Measurements from ENCODE around the gene LRP11.
"Not testable (repeated sequence)": the region's sequence is repeated elsewhere in the genome, so short reads cannot be mapped to it uniquely, and the experiment has no call there.

The LRP11 gene

GRCh38 chr6:149851461-149852110 is 12.6 kb downstream of the LRP11 start:
- no peak for DNase-seq (ENCODE audit: low read depth in 2 of 3, low spot score in 1 of 3)

- DNase-seq (ENCODE audit: low read depth in 2 of 3, low spot score in 1 of 3) = not testable (repeated sequence)
These were observed 15.8 kb downstream of the LRP11 start for GRCh38 chr6:149848343-149848742.

DNA sequence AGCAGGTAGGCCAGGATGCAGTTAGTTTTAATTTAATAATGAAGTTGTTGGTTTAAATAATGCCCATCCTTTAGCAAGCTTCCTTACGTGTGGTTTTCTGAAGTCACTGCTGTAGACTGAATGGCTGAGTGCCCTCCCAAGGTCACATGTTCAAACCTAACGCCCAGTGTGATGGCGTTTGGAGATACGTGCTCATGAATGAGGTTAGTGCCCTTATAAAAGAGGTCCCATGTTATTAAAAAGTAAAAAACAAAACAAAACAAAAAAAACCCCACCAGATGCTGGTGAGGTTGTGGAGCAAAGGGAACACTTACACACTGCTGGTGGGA is 16.3 kb downstream of the LRP11 start:
- no peak for DNase-seq (ENCODE audit: low read depth in 2 of 3, low spot score in 1 of 3)

DNA sequence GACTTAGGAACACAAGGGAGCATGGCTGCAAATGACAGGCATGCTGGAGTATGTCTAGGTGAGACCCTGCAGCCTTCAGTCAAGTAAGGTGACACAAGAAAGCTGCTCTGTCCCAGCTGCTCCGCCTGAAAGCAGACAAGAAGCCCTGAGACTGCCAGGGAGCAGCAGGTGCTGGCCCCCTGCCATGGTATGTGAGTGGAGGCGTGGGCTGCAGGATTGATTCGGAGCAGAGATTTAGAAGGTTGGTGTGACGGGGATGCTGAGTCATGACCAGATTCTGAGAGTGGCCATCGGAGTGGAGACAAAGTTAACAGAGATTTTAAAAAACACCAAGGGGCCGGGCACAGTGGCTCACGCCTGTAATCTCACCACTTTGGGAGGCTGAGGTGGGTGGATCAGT is 17.8 kb downstream of the LRP11 start:
- DNase-seq (ENCODE audit: low read depth in 2 of 3, low spot score in 1 of 3) = no peak

- no peak for DNase-seq (ENCODE audit: low read depth in 2 of 3, low spot score in 1 of 3)
These were observed 18.6 kb downstream of the LRP11 start for GRCh38 chr6:149845549-149845948.

GRCh38 chr6:149844480-149844879 is 19.7 kb downstream of the LRP11 start:
- DNase-seq (ENCODE audit: low read depth in 2 of 3, low spot score in 1 of 3) = no peak

GRCh38 chr6:149844036-149844435 is 20.1 kb downstream of the LRP11 start:
- not testable (repeated sequence) for DNase-seq (ENCODE audit: low read depth in 2 of 3, low spot score in 1 of 3)

- DNase-seq (ENCODE audit: low read depth in 2 of 3, low spot score in 1 of 3) = no peak
These were observed 21.0 kb downstream of the LRP11 start for GRCh38 chr6:149843051-149843633.

DNA sequence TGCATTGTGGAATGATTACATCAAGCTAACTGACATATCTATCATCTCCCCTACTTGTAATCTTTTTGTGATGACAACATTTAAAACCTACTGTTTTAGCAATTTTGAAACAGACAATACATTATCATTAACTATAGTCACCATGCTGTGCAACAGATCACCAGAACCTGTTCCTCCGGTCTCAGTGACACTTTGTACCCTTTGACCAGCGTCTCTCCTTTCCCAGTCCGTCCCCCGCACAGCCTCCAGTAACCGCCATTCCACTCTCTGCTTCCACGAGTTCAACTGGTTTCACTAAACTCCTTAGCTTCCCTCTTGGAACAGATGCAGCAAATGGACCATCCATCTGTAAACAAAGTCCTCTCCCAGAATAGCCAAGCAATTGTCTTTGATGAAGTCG is 21.8 kb downstream of the LRP11 start:
- DNase-seq (ENCODE audit: low read depth in 2 of 3, low spot score in 1 of 3) = no peak

DNA sequence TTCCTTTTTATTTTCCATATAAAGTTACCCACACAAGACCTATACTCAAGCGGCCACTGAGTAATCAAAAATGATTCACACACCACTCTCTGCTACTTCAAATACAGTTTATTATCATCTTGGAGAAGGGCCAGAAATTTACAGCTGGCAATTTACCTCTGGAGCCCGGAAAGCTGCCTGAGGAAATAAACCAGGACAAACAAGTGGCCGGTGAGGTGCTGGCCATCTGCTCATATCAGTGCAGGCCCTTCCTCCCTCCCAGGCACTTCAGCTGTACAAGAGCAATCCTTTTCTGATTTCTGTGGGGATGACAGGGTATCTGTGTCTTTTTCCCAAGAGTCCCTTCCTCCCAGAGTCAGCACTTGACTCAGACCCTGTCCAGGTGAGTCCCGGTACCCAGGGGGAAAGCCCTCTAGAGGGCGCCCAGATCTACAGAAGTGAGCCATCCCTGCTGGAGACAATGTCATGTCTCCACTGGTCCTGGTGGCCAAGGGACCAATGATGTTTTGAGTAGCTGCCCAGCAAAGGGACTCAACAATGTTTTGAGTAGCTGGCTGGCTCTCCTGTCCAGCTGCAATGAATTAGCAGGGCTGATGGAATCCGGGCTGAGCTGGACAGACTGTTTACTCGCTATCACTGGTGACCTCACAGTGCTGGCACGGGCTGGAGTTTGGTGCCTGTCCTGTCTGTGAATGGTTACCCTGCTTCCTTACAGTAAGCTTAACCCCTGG is 23.6 kb downstream of the LRP11 start:
- peak in 1 of 3 donors; percentile 30 for DNase-seq (ENCODE audit: low read depth in 2 of 3, low spot score in 1 of 3)

DNA sequence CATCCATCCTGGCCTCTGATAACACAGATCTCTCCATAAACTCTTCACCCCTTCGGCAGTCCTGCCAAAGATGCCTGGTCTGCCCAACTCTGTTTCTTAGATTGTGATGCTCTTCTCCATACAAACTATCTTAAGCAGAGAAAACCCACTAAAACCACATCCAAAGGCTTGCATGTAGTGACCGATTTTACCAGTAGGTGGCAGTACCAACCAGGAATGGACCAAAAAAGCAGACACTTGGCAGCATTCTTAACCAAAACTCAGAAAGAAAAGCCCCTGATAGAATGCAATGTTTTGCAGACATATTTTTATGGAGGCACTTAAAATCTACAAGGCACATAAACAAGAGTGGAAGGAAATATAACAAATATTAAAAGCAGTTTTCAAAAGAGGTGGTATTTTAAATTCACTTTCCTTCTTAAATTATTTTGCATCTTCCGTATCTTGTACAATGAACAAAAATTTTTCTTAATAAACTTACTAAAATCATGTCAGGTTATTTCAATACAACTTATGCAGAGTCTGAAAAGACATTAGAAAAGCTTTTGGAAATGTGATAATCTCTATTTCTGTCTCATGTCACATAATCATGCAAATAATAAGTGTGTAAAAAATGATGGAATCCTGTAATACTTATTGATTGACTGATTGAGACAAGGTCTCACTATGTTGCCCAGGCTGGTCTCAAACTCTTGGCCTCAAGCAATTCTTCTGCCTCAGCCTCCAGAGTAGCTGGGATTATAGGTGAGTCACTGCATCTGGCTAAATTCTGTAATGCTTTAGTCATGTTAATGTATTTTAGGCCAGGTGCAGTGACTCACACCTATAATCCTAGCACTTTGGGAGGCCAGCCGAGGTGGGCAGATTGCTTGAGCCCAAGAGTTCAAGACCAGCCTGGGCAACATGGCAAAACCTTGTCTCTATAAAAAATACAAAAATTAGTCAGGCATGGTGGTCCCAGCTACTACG is 29.4 kb downstream of the LRP11 start:
- DNase-seq (ENCODE audit: low read depth in 2 of 3, low spot score in 1 of 3) = peak; percentile 44 to 90 (median 58)

GRCh38 chr6:149833651-149834050 is 30.5 kb downstream of the LRP11 start:
- no peak for DNase-seq (ENCODE audit: low read depth in 2 of 3, low spot score in 1 of 3)

DNA sequence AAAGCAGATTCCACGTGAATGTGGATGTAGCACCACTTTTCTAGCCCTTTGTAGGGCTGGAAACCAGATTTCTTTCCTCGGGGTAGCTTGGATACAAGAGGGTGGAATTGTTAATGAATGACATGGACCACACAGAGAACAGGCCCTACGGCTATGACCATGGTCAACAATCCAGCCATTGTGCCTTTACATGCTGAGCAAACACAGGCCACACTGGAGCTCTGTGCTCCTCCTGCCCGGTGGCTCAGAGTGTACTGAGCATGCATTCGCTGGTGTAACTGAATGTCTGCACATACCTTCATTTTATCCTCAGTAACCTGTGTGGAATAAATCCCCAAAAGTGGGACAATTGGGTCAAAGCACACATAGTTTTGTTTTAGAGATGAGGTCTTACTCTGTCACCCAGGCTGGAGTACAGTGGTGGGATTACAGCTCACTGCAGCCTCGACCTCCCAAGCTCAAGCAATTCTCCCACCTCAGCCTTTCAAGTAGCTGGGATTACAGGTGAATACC is 32.8 kb downstream of the LRP11 start:
- no peak for DNase-seq (ENCODE audit: low read depth in 2 of 3, low spot score in 1 of 3)

GRCh38 chr6:149830731-149831307 is 33.3 kb downstream of the LRP11 start:
- no peak for DNase-seq (ENCODE audit: low read depth in 2 of 3, low spot score in 1 of 3)

DNA sequence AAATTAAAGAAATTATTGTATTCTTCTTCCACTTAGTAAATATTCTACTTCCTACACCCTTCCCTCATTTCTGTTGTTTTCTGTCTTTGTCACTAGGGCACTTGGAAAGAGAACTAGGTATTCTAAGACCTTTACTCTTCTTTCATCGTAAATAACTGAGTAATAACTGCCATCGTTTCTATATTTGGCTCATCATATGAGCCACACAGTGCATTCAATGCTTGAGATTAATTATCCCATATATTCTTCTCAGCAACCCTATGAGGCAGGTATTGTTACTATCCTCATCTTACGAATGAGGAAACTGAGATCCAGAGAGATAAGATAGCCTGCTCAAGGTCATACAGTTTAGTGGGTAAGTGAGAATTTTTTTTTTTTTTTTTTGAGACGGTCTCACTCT is 38.9 kb downstream of the LRP11 start:
- no peak for DNase-seq (ENCODE audit: low read depth in 2 of 3, low spot score in 1 of 3)

DNA sequence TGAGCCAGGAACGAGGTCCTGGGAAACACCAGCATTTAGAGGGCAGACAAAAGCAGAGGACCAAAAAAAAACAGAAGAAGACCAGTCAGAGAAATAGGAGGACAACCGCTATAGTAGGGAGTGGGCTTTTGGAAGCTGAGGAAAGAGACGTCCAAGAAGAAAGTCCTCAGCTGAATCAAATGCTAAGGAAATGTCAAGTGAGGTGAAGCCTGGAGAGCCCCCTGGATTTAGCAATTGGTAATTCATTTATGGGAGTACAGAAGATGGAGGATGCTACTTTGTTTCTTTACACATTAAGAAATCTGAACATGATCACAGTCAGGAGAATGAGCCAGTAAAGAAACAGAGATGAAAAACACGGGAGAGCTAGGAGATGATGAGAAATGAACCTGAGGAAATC is 41.1 kb downstream of the LRP11 start:
- DNase-seq (ENCODE audit: low read depth in 2 of 3, low spot score in 1 of 3) = no peak

DNA sequence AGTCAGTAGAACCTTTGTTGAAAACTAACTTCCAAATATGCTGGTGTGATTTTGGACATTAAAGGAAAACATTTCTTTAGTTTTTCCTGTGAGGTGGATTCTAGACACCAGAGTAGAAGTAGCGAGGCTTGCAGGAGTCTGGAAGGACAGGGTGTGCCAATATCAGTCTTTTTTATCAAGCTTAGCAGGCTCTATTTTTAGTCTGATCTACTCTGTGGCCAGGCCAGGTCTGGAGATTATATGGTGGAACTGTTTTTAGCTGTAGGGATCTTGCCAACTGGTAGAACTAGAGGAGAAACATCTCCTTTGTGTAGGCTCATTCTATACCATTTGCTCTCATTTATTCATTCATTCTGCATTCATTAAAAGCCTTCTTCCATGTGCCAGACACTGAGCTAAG is 42.7 kb downstream of the LRP11 start:
- DNase-seq (ENCODE audit: low read depth in 2 of 3, low spot score in 1 of 3) = no peak

- no peak for DNase-seq (ENCODE audit: low read depth in 2 of 3, low spot score in 1 of 3)
These were observed 43.7 kb downstream of the LRP11 start for GRCh38 chr6:149820506-149820905.

GRCh38 chr6:149815788-149816187 is 48.4 kb downstream of the LRP11 start:
- DNase-seq (ENCODE audit: low read depth in 2 of 3, low spot score in 1 of 3) = no peak

DNA sequence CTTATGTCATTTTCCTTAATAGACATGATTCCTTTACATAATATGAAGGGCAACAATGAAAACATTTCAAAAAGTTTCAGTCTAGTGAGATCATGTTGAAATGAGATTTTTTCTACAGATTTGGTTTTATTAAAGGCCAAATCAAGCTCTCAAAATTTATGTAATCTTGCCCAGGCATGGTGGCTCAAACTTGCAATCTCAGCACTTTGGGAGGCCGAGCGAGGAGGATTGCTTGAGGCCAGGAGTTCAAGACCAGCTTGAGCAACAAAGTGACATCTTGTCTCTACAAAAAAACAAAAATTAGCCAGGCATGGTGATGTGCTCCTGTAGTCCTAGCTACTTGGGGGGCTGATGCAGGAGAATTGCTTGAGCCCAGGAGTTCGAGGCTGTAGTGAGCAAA is 50.8 kb downstream of the LRP11 start:
- no peak for DNase-seq (ENCODE audit: low read depth in 2 of 3, low spot score in 1 of 3)

DNA sequence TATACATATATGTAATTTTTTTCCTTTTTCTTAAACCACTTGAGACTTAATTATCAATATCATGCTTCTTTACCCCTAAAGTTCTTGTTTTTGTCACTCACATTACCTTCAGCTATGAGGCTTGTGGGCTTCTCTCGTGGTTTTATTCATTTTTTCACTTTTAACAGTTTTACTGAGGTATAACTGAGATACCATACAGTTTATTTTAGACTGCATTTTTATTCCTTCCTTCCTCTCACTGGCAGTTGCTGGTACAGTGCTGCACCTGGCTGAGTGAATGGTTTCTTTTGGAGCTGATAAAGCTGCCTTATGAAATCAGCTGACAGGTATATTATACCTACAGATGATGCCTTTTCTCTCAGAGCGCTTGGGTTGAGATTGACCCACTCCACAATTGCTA is 54.4 kb downstream of the LRP11 start:
- no peak for DNase-seq (ENCODE audit: low read depth in 2 of 3, low spot score in 1 of 3)

Measured in stimulated activated CD4-positive, alpha-beta T cell treated with anti-CD3 and anti-CD28 coated beads, Interleukin-12 subunit alpha, Interleukin-12 subunit beta, amount 100 ng/mL, for 48 hours (primary cell).